Stimulated activated CD8-positive, alpha-beta memory T cell treated with anti-CD3 and anti-CD28 coated beads, Interleukin-7, amount 100 ng/mL, for 4 hours (primary cell): ENCODE measurements around the gene SRGAP3.

Experiments used
- DNase-seq, 2 donors: peaks; one replicate each; pipeline ENCODE4 v3.0.0-alpha.2; 2020; ENCODE audit warnings: low read depth in 2 of 2

The SRGAP3 gene

GRCh38 chr3:9113040-9113439, 136.4 kb downstream of the SRGAP3 start:
- DNase-seq = no peak

- no peak for DNase-seq
Observed at GRCh38 chr3:9111866-9112265, 137.6 kb downstream of the SRGAP3 start.

DNA sequence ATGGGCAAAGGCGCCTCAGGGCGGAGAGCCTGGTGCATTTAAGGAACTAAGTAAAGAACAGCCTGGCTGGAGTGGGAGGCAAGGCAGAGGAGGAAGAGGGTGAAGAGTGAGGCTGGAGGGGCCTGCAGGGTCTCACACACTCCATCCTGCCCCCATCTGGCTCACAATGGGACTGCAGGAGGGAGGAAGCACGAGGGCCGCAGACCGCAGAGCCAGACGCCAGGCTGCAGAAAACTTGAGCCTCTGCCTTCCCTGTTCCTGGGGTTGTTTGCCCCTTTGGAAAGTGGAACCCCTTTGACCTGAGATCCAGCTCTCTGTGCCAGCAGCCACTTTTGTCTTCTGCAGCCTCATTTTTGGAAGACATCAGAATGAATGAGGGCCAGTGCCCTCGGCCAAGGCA, 138.0 kb downstream of the SRGAP3 start:
- DNase-seq = no peak

- DNase-seq = no peak
Observed at GRCh38 chr3:9110802-9111201, 138.6 kb downstream of the SRGAP3 start.

DNA sequence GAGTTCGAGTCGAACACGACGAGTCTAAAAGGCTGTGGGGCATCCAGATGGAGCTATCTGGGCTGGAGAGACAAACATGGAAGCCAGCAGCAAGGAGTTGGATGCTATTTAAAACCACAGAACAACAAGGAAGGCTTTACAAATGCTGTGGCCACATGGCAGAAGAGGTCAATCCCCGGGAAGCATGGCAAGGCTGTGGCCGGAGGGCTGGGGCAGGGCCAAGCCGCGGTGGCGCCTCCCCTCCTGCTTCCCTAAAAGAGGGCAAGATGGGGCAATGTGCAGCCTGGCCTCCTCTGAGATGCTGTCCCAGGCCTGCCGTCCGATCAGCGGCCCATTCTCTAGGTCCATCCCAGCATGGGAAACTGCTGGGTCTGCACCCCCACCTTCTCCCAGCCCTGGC, 139.1 kb downstream of the SRGAP3 start:
- no peak for DNase-seq

DNA sequence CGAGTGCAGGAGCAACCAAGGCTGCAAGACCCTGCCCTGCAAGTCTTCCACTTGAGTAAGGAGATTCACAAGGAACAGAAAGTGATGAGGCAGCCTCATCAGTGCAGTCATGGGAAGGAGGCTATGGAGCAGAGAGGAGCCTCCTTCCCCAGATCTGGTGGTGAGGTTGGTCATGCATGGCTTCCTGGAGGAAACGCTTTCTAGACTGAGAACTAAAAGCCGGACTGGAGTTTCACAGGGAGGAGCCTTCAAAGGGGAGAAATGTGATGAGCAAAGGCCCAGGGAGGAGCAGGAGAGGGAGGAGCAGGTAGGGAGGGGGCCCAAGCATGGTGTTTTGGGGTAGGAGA, 139.9 kb downstream of the SRGAP3 start:
- DNase-seq = no peak

GRCh38 chr3:9108876-9109567, 140.4 kb downstream of the SRGAP3 start:
- DNase-seq = no peak

- DNase-seq = no peak
Observed at GRCh38 chr3:9107738-9108137, 141.7 kb downstream of the SRGAP3 start.

GRCh38 chr3:9105421-9105820, 144.0 kb downstream of the SRGAP3 start:
- no peak for DNase-seq

DNA sequence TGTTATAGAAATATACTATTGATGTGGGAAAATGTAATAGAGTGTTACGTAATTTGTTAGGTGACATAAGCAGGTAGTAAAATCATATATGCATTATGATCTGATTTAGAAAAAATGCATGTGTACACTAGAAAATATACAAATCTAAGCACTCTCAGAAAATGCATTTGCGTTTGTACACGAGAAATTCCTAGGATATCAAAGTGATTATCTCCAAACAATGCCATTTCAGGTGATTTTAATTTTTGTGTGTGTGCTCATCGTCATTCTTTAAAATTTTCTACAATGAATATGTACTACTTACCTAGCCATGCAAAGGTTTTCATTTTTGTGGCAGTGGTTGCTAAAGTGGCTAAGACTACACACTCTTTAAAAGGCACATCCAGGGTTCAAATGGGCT, 145.3 kb downstream of the SRGAP3 start:
- no peak for DNase-seq

DNA sequence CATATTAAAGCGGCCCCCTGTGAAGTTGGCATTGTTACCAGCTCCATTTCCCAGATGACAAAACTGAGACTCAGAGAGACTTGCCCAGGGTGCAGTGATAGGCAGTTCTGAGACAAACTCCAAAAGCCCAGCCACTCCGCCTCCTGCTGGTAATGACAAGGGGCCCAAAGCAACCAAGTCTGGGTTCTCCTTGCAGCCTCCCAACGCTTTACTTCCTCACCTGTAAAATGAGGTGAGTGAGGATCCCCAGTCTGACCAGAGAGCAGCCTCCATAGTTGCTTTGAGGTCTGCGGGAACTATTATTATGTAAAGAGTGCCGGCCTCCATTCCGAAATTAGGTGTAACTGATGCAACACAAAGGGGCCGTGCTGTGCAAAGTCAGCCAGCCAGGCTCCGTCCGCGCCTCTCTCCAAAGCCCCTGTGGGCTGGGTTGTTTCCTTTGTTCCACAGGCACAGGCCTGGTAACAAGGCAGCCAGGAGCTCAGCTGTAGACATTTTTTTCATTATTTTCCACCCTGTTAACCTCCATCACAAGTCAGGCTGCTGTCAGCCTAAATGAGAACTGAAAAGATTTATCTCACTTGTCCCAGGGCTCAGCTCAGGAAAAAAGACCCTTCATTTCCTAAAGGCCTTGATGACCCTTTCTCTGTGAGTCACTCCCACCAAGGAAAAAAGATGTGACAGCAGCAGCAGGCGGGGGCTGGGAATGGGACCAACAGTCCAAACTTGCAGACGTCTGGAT, 147.0 kb downstream of the SRGAP3 start:
- no peak for DNase-seq

- no peak for DNase-seq
Observed at GRCh38 chr3:9101286-9101685, 148.2 kb downstream of the SRGAP3 start.

DNA sequence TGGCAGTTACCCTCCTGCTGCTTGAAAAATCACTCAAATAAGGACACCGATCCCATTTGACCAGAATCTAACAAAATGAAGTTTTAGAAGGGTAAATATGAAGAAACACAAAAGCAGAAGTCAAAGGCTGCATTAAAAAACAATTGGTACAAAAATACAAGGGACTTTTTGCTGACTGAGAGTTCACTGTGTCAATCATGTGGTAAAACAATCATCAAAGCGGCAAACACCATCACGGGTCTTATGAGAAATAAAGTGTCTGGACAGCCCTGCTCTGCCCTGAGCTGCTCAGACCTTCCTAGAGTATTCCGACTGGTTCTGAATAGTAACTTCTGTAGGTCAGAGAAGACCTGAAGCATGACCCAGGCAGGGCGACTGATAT, 148.9 kb downstream of the SRGAP3 start:
- no peak for DNase-seq

GRCh38 chr3:9099702-9100512, 149.5 kb downstream of the SRGAP3 start:
- DNase-seq = no peak

DNA sequence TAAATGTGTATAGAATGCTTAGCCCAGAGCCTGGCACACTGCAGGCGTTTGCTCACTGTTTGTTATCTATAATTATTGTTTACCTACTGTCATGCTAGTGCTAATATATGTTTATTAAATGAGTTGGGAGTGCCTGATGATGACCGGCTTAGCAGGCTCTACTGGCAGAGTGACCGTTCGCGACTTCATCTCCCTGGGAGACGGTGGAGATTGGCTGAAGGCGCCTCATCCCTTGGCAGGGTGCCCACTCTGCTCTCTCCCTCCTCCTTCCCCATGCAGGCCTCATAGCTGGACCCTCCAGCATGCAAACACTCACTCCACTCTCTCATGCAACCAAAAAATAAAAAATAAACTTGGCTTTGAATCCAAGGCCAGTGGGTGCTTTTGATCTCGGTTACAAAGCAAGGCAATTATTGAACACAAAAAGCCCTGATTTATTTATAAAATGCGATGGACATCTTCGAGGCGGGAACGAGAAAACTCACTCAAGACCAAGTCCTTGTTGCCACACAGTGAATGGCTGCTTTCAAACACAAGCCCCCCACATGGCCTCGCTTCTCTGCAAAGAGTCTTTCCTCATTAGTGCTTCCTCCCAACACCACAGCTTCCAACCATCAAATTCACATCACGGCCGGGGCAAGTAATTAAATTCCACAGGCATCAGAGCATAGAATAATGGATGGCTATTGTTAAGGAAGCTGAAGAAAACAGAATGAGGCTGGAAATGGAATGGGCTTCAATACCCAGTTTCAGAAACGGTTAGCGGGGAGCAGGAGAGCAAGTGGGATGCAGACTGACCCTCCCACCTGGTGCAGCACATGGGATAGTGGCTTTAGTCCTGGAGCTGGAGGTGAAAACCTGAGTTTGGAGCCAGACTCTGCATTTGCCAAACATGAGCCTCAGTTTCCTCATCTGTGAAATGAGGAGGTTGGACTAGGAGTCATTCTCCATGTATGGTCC, 150.4 kb downstream of the SRGAP3 start:
- DNase-seq = no peak

DNA sequence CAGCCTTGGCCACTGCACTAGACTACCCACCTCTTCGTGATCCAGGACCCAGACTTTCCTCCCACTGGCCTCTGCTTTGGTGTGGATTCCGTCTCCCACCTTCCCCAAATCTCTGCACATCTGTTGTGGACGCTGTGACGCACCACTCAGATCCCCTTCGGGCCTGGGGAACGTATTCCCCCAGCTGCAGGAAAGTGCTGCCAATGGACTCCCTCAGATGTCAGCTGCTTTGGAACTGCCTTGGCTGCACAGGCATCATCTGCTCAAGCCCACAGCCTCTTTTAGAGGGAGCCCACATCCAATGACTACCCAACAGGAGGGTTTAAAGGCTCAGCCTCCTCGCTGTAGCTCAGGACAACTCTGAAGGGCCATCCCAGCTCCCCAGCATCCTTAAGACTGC, 152.0 kb downstream of the SRGAP3 start:
- no peak for DNase-seq

GRCh38 chr3:9091486-9092235, 157.8 kb downstream of the SRGAP3 start:
- no peak for DNase-seq

DNA sequence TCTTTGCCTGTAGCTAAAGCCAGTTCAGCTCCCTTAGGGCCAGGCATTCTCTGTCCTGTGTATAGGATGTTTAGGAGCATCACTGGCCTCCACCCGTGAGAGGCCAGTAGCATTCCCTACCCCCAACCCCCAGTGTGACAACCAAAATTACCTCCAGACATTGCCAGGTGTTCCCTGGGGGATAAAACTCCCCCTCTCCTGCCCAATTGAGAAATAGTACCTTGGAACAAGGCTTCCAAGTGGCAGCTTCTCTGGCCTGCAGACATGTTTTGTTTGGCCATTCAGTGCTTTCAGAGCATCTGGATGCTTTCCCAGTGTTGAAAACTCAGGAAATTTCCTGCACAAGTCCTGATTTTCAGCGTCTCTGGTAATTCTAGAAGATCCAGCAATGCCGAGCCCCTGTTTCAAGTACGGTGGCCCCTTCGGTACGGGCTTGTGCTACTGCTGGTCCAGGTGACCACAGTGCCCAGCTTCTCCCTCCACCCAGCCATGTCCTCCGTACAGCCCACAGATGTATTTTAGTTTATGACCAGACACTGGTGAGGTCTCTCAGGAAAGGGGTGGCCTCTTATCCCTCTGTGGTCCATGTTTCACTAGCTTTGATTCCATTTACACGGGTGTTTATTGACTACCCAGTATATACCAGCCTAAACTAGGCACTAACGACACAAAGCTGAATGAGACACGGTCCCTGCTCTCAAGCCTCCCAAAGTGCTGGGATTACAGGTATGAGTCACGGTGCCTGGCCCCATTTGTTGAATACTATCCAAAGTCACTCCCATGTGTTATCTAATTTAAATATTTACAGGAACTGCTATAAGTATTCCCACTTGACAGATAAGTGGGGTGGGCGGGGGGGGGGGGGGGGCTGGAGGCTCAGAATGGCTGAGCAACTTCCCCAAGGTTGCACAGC, 160.7 kb downstream of the SRGAP3 start:
- no peak for DNase-seq

DNA sequence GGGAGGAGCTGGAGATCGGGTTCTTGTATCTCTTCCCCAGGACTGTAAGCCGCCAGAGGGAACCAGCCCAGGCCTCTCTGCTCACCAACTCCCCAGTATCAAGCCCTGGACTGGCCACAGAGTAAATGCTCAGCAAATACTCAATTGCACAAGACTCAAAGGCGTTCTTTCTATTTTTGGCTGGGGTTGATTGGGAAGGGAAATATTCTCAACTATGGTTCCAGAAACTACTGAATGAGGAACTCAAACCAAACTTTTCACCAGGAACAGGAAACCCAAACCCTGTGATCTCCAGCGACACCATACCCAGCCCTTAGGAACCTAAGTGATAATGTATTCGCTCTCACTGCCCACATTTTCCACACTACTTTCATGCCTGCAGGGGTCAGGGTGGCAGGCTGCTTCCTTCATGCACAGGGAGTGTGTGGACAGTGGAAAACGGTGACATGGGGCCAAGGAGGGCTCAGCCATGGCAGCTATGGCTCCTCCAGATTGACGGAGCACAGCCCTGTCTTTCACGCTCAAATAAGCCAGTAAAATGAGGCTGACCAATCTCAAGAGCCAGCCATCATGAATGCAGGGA, 161.5 kb downstream of the SRGAP3 start:
- no peak for DNase-seq
